Muscle layer of colon (tissue), 2 donors: ENCODE measurements around the gene PRDM16.
A peak's percentile ranks its signal among the peaks of the same experiment; 100 is the strongest.

Experiments
- H3K27ac ChIP-seq: one replicate; pipeline ENCODE4 v1.7.0; 2013; ENCODE audit warnings: low read depth, mild to moderate bottlenecking, low read length, moderate library complexity
- H3K27me3 ChIP-seq, 2 donors: one replicate each; pipeline ENCODE4 v1.7.0; 2013; ENCODE audit warnings: low read length in 2 of 2, mild to moderate bottlenecking in 2 of 2; ENCODE audit not compliant: insufficient read depth in 2 of 2, control insufficient read depth in 1 of 2
- H3K36me3 ChIP-seq: one replicate; pipeline ENCODE4 v1.7.0; 2013; ENCODE audit warnings: mild to moderate bottlenecking, low read length; ENCODE audit not compliant: insufficient read depth
- H3K4me1 ChIP-seq: one replicate; pipeline ENCODE4 v1.7.0; 2013; ENCODE audit warnings: mild to moderate bottlenecking, low read length; ENCODE audit not compliant: insufficient read depth
- H3K4me3 ChIP-seq, 2 donors: one replicate each; pipeline ENCODE4 v1.7.0; 2013; ENCODE audit warnings: low read length in 2 of 2, low read depth in 1 of 2, mild to moderate bottlenecking in 1 of 2, moderate library complexity in 1 of 2
- H3K9ac ChIP-seq: one replicate; pipeline ENCODE4 v1.7.0; 2013; ENCODE audit warnings: low read length
- H3K9me3 ChIP-seq: one replicate; pipeline ENCODE4 v1.7.0; 2013; ENCODE audit warnings: mild to moderate bottlenecking, low read length
- donor health status: abdominal sarcoma.
- donor health status: Adenocarcinoma of cecum.

PRDM16 gene

GRCh38 chr1:3311711-3312110 is 242.7 kb downstream of the PRDM16 start:
- no peaks in the 10 kb centered on the region for H3K9me3 ChIP-seq
- no peak overlapping the region for H3K9ac ChIP-seq
- no peak overlapping the region for H3K27ac ChIP-seq
- no peaks in the 10 kb centered on the region for H3K36me3 ChIP-seq
- H3K27me3 ChIP-seq = peaks cover 6 to 8% of the 10 kb centered on the region in 2 donors
- H3K4me1 ChIP-seq = peaks cover 23% of the 10 kb centered on the region
- H3K4me3 ChIP-seq = no peak overlapping the region

- Histone ChIP-seq H3K4me1 (peaks cover 23% of the 10 kb centered on the region), H3K27ac (peak overlapping the region; percentile 84), H3K36me3 (no peaks in the 10 kb centered on the region), H3K27me3 (peaks cover 6 to 14% of the 10 kb centered on the region in 2 donors), H3K4me3 (no peak overlapping the region), H3K9ac (no peak overlapping the region), H3K9me3 (no peaks in the 10 kb centered on the region)
Measured at GRCh38 chr1:3312310-3312897, 243.4 kb downstream of the PRDM16 start.

GRCh38 chr1:3312898-3313575 is 244.0 kb downstream of the PRDM16 start:
- Histone ChIP-seq H3K36me3 (no peaks in the 10 kb centered on the region), H3K9ac (peak overlapping the region; percentile 55), H3K9me3 (no peaks in the 10 kb centered on the region), H3K4me1 (peaks cover 23% of the 10 kb centered on the region), H3K4me3 (peak overlapping the region in 1 of 2 donors; percentile 31), H3K27me3 (peaks cover 6 to 14% of the 10 kb centered on the region in 2 donors), H3K27ac (peak overlapping the region; percentile 84)

- no peaks in the 10 kb centered on the region for H3K9me3 ChIP-seq
- peak overlapping the region; percentile 55 for H3K9ac ChIP-seq
- H3K4me3 ChIP-seq = peak overlapping the region in 1 of 2 donors; percentile 31
- peak overlapping the region; percentile 84 for H3K27ac ChIP-seq
- H3K4me1 ChIP-seq = peaks cover 23% of the 10 kb centered on the region
- H3K27me3 ChIP-seq = peaks cover 6 to 14% of the 10 kb centered on the region in 2 donors
- no peaks in the 10 kb centered on the region for H3K36me3 ChIP-seq
Measured at GRCh38 chr1:3313576-3313950, 244.6 kb downstream of the PRDM16 start.

GRCh38 chr1:3314491-3315381 is 245.7 kb downstream of the PRDM16 start:
- H3K27me3 ChIP-seq = peaks cover 6 to 14% of the 10 kb centered on the region in 2 donors
- peaks cover 23% of the 10 kb centered on the region for H3K4me1 ChIP-seq

GRCh38 chr1:3315399-3316339 is 246.7 kb downstream of the PRDM16 start:
- no peak overlapping the region for H3K4me3 ChIP-seq
- H3K4me1 ChIP-seq = peaks cover 23% of the 10 kb centered on the region
- peaks cover 6 to 18% of the 10 kb centered on the region in 2 donors for H3K27me3 ChIP-seq

More at GRCh38 chr1:3314491-3315381, 245.7 kb downstream of the PRDM16 start:
- Histone ChIP-seq H3K36me3 (no peaks in the 10 kb centered on the region), H3K9ac (no peak overlapping the region), H3K9me3 (no peaks in the 10 kb centered on the region), H3K27ac (peak overlapping the region; percentile 84), H3K4me3 (peak overlapping the region in 1 of 2 donors; percentile 31)

GRCh38 chr1:3316340-3316943 is 247.4 kb downstream of the PRDM16 start:
- Histone ChIP-seq H3K27ac (no peak overlapping the region), H3K4me3 (no peak overlapping the region), H3K9ac (no peak overlapping the region), H3K9me3 (no peaks in the 10 kb centered on the region), H3K27me3 (peaks cover 6 to 18% of the 10 kb centered on the region in 2 donors), H3K36me3 (no peaks in the 10 kb centered on the region), H3K4me1 (peaks cover 23% of the 10 kb centered on the region)

More at GRCh38 chr1:3315399-3316339, 246.7 kb downstream of the PRDM16 start:
- no peaks in the 10 kb centered on the region for H3K36me3 ChIP-seq
- no peak overlapping the region for H3K9ac ChIP-seq
- no peaks in the 10 kb centered on the region for H3K9me3 ChIP-seq
- no peak overlapping the region for H3K27ac ChIP-seq

GRCh38 chr1:3317456-3317855 is 248.5 kb downstream of the PRDM16 start:
- peaks cover 23% of the 10 kb centered on the region for H3K4me1 ChIP-seq
- H3K36me3 ChIP-seq = no peaks in the 10 kb centered on the region
- no peak overlapping the region for H3K4me3 ChIP-seq
- H3K9me3 ChIP-seq = no peaks in the 10 kb centered on the region
- H3K27ac ChIP-seq = no peak overlapping the region
- H3K27me3 ChIP-seq = peaks cover 6 to 18% of the 10 kb centered on the region in 2 donors
- no peak overlapping the region for H3K9ac ChIP-seq

- Histone ChIP-seq H3K27me3 (peaks cover 6 to 26% of the 10 kb centered on the region in 2 donors), H3K4me1 (peaks cover 20% of the 10 kb centered on the region)
Measured at GRCh38 chr1:3318329-3318728, 249.3 kb downstream of the PRDM16 start.

GRCh38 chr1:3319874-3320245 is 250.9 kb downstream of the PRDM16 start:
- no peaks in the 10 kb centered on the region for H3K36me3 ChIP-seq
- H3K27ac ChIP-seq = no peak overlapping the region
- no peak overlapping the region for H3K4me3 ChIP-seq
- peaks cover 6 to 39% of the 10 kb centered on the region in 2 donors for H3K27me3 ChIP-seq
- H3K4me1 ChIP-seq = peaks cover 11% of the 10 kb centered on the region
- no peaks in the 10 kb centered on the region for H3K9me3 ChIP-seq
- H3K9ac ChIP-seq = no peak overlapping the region

More at GRCh38 chr1:3318329-3318728, 249.3 kb downstream of the PRDM16 start:
- Histone ChIP-seq H3K27ac (no peak overlapping the region), H3K36me3 (no peaks in the 10 kb centered on the region), H3K4me3 (no peak overlapping the region), H3K9ac (no peak overlapping the region), H3K9me3 (no peaks in the 10 kb centered on the region)
